GM21576 (cell line): Measurements from ENCODE around the gene RBM4B.

Experiments used
- ATAC-seq: cut with Tn5 transposase; IDR thresholded peaks from one replicate; pipeline ENCODE4 v1.9.1; 2021; ENCODE audit warnings: mild to moderate bottlenecking, moderate library complexity; ENCODE audit not compliant: unreplicated experiment

RBM4B gene

DNA sequence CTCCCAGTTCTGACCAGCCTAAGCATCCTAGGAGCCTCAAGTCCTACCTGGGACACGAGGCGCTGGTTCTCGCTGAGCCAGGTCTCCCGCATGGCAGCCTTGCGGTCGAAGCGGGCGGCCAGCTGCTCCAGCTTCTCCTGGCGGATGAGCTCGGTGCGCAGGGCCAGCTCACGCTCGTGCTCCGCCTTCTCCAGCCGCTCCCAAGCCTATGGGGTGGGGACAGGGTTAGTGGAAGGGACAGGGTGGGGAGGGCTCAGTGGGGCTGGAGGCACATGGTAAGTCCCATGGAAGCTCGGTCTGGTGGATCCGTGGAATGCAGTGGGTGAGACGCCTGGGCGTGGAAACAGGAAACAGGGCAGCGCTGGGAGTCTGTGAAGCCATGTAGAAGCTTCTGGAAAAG, 30.4 kb upstream of the RBM4B start:
- no peak for ATAC-seq

DNA sequence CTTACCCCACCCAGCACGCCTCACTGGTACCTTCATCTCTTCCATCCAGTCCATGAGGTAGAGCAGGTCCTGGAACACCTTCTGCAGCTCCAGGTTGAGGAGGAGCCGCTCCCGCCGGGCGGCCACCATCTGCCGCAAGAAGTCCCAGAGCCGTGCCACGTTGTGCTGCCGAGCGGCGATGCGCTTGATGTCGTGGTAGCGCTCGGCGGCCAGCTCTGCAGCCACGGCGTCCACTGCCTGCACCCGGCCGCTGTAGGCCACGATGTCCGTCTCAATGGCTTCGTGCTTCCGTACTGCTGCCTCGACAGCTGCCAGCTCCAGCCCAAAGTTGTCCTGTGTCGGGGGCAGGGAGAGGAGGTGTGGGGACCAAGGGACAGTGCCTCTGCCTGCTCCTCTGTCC, 29.8 kb upstream of the RBM4B start:
- no peak for ATAC-seq

DNA sequence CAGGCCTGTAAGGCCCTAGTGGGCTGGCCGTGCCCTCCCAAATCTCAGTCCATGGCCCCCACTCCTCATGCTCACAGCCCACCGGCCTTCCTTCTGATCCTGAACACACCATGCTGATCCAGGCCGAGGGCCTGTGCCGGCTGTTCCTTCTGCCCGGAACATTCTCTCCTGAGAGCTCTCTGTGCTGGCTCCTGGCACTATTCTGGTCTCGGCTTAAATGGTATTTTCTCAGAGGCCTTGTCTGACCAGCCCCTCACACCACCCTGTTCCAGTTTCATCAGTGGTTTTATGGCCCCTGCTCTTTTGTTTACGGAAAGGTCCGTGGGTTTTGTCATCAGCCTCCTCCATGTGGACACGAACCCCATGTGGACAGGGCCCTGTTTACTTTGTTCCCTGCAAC, 29.3 kb upstream of the RBM4B start:
- ATAC-seq = no peak

DNA sequence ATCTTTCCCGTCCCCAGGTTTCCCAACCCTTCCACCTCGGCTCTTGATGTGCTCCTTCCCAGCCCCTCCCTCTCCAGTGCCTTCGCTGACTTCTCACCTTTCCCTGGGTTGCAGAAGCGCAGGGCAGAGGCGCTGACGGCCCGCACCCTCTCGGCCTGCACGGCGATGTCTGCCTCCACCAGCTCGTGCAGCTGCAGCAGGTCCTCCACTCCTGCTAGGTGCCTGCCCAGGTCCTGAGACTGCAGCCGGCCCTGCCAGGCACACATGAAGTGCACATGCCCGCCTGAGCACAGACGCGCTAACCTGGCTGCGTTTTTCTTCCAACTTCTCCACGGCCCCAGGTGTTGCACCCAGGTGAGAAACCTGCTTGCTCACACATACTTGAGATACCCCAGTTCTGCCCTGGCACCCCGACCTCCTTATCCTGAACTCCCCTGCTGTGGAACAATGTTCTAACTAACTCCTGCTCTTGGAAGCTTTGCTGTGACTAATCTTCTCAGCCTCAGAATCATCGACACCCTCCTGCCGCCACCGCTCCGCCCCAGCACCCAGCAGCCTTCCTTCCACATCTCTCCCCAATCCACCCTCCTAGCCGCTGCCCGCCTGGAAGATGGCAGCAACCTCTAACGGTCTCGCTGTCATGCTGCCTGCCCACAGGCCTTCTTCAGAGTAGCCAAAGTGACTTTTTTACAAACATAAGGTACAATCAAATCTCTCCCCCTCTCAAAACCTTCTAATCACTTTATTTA, 28.1 kb upstream of the RBM4B start:
- ATAC-seq = no peak

DNA sequence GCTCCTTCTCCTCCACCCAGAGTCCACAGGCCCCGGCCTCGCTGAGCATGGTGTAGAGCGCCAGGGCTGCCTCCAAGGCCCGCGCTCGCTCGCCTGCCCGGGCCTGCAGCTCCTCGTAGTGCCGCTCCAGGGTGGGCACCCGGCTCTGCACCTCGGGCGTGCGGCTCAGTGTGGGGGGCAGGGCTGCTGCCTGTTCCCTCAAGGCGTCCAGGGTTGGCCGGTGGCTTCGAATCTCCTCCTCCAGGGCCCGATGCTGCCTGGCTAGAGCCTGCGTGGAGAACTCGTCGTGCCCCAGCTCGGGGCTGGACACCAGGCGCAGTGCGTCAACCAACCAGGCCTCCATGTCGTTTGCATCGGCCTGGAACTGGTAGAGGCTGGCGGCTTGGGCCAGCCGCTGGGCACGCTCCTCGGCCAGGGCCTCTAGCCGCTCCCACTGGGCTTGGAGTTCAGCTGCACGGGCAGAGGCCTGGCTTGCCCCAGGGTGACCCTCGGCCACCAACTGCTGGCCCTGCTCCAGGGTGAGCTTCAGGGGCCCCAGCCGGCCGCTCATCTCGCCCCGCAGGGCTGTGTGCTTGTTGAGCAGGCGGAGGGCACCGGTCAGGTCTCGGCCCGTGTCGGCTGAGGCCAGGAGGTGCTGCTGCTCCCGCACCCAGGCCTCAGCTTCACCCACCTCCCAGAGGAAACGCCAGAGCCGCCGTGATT, 27.1 kb upstream of the RBM4B start:
- no peak for ATAC-seq

DNA sequence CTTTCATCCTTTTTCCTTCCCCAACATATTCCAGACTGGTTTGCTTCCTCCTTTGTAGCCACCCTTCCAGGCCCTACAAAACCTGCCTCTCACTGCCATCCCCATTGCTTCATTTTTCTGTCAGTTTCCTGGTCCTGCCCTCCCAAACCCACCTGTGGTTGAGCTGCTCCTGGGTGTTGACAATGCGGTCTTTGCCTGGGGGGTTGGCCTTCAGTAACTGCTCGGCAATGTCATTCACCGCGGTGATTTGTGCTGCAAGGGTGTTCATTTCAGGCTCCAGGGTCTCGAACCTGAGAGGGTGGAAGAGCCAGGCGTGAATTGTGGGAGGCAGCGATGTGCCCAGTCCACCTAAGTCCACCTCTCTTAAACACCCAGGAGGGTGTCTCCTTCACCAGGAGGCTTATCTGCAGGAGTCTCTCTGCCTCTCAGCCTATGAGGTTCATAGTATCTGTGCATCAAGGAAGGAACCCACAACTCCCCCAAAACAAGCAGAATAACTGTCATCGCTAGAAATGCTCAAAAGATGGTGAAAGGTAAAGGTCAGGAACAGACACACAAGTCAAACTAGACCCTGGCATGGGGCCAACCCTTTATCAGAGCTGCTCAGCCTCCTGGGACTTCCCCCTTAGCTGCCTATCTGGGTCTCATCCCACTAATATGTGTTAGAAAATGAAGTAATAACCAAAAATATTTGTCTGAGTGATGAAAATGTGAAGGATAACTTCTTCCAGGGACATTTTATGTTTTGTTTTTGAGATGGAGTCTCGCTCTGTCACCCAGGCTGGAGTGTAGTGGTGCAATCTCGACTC, 23.9 kb upstream of the RBM4B start:
- no peak for ATAC-seq

DNA sequence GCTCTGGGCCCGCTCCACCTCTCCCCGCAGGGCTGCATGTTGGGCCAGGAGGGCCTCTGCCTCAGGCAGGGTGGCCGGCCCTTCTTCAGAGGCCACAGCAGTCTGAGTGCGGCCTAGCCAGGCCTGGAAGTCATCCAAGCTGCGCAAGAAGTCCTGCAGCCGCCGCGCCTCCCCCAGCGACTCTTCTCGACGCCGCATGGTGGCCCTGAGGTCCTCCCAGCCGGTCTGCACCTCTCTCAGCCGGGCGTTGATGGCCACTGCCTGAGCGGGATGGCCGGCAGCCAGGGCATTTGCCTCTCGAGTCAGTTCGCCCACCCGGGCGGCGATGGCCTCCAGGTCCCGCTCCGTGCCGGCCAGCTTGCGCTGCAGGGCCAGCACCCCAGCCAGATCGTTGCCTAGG, 23.1 kb upstream of the RBM4B start:
- ATAC-seq = no peak

DNA sequence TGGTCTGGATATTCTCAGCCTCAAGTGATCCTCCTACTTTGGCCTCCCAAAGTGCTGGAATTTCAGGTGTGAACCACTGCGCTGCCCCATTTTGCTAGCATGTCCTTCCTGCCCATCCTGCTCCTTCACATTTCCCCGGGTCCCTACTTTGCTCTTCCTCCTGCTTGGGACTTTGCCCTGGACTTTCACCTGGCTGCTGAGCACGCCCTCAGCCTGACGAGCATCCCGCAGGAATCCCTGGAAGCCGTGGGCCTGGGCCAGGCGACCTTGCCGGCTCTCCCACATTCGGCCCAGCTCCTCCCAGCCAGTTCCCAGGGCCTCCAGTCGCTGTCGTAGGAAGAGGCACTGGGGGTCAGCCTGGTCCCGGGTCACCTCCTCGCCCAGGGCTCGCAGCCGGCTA, 22.6 kb upstream of the RBM4B start:
- ATAC-seq = no peak

DNA sequence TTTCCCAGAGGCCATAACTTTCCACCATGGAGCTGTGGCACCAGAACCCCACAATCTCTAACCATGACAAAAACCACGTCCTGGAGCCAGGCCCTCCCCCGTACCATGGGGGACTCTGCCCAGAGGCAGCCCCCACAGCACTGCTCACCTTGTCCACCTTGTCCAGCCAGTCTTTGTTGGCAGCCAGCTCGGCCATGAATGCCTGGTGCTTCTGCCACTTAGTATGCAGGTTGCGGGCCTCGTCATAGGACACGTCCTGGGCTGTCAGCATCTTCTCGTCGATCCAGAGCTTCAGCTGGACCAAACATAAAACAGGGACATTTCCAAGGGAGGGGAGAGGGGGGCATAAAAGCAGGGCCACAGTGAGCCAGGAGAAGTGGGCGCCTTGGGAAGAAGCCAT, 20.8 kb upstream of the RBM4B start:
- no peak for ATAC-seq

DNA sequence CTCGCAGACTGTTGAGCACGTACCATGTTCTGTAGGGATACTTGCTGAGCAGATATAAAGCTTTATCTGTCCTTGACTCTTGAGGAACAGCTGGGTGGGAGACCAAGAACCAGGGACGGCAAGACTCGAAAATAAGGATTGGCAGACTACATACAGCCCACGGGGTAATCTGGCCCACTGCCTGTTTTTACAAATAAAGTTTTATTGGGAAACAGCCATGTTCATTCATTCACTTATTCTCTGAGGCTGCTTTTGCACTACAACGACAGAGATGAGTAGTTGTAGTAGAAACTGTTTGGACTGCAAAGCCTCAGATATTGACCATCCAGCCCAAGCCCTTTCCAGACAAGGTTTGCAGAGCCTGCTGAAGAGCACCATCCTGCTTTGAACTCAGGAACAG, 20.3 kb upstream of the RBM4B start:
- no peak for ATAC-seq

DNA sequence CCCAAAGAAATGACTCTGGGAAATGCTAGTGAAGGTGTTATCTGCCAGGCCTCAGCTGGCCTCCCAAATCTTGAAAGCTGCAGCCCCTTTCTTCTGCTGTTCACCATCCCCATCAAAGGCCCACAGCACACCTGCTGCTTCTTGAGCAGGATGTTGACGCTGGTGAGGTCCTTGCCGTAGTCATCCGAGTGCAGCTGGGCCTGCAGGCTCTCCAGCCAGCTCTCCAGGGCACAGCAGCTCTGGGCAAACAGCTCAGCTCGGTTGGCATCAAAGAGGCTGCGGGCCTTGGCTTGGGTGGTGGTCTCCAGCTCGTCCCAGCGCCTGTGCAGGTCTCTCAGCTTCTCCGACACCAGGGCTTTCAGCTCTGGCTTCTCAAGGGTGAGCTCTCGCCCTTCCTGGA, 18.5 kb upstream of the RBM4B start:
- ATAC-seq = no peak

DNA sequence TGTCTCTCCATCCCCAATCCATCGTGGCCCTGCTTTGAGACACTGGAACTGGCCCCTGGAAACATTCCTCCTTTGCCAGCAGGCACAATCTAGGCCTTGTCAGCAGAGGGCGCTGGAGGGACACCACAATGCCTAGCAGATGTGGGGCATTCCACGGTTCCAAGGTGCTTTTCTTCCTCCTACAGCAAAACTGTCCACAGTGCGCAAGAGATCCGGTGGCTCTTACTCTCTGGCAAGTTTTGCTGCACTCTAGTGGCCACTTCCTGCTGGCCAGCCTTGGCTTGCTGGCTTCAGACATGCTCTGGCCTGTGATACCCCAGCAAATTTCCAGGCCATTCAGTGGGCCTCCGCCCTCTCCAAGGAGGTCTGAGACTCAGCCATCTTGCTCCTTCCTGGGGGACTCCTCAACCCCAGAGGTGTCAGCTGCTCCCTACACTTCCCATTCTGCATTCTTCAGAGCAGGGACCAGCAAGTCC, 17.1 kb upstream of the RBM4B start:
- ATAC-seq = no peak

DNA sequence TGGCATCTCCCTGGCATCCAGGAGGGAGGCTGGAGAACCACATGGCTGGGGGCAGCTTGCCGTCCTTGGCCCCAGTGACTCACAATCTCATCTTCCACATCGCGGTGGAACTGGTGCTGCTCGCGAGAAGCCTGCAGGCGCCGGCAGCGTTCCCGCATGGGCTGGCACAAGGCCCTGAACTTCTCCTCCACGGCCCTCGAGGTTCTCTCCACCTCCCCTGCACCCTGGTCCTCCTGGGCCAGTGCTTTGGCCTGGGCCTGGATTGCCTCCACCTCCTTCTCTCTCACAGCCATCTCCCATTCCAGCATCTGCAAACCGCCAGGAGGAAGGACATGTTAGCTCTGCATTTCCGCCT, 16.3 kb upstream of the RBM4B start:
- ATAC-seq = no peak

DNA sequence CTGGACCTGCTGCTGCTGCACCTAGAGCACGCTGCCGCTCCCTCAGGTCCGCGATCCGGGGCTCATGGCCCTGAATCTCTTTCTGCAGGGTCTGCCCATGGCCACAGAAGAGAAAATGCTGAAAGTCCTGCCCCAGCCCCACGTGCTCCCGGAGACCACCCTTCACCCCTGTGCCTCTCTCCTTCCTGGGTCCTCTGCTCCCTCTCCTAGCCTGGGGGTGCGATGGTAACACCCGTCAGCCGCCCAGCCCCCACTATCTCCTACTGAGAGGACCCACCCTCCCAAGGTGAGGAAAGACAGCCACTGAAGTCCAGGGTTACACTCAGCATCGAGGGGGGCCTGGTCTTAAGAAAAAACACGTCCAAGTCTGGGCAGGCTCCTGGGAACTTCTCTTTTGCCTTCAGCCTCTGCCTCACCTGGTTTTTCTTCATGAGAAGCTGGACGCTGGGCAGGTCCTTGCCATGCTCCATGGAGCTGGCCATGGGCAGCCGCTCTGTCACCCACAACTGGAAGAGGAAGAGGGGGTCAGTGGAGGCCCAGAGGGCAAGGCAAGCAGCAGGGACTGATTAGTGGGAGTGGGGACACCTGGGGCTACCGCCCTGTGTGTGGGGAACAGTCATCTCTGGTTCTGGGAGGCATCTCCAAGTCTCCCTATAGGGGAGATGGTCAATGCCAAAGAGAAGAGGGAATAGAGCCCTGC, 15.8 kb upstream of the RBM4B start:
- no peak for ATAC-seq

DNA sequence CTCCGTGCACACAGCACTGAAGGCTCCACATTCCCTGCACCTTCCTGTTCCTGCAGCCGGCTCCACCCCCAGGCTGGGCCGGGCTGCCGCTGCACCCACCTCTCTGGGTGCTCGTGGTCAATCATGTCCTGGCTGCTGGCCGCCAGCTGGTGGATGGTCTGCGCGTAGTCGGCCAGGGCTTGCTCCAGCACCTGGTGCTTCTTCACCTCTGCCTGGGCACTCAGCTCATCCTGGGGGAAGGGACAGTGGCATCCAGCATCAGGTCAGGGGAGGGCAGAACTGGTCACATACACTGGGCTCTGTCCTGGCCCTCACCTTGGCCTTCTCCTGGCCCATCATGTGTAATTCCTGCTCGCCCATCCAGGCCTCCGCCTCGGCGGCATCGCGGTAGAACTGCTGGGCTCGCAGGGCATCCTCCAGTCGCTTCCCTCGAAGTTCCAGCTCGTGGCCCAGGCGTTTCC, 15.2 kb upstream of the RBM4B start:
- ATAC-seq = no peak

DNA sequence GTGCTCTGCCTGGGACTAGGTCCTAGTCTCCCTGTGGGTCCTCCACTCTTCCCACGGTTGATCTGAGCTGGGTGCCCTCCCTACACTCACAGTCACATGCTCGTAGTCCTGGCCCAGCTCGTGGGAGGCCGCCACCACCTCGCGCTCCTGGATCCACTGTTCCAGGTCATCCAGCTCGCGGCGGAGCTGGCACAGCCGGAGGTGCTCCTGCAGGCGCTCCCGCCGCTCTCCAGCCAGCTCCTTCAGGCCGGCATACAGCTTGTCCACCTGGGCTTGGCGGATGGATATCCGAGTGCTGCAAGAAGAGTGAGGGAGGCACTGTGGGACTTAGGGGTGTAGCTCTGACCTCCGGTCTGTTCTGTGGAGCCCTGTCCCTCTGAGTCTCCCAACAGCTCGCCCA, 14.8 kb upstream of the RBM4B start:
- no peak for ATAC-seq

DNA sequence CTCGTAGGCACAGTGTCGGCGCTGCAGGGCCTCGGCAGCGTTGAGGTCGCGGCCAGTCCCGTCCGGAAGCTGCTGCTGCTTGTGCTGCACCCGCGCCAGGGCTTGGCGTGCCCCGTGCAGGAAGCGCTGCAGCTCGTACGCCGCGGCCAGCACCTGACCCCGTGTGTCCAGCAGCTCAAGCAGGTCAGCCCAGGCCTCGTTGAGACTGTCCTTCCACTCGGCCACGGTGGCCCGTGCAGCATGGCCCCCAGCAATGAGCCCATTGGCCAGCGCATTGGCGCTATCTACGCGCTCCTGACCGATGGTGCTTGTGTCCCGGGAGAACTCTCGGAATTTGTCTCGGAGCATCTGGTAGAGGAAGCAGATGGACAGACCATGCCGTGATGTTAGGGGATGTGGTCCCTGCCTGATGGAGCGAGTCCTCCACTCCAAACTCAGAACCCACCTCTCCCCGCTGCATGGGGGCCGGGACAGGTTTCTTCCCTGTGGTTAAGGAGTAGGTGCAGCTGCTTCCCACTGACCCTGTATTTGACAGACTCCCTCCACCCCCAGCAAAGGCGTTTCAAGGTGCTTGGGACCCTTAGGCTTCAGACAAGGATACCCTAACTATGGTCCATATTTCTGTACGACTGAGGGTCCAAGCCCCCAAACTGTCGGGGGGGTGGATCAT, 13.8 kb upstream of the RBM4B start:
- ATAC-seq = no peak

DNA sequence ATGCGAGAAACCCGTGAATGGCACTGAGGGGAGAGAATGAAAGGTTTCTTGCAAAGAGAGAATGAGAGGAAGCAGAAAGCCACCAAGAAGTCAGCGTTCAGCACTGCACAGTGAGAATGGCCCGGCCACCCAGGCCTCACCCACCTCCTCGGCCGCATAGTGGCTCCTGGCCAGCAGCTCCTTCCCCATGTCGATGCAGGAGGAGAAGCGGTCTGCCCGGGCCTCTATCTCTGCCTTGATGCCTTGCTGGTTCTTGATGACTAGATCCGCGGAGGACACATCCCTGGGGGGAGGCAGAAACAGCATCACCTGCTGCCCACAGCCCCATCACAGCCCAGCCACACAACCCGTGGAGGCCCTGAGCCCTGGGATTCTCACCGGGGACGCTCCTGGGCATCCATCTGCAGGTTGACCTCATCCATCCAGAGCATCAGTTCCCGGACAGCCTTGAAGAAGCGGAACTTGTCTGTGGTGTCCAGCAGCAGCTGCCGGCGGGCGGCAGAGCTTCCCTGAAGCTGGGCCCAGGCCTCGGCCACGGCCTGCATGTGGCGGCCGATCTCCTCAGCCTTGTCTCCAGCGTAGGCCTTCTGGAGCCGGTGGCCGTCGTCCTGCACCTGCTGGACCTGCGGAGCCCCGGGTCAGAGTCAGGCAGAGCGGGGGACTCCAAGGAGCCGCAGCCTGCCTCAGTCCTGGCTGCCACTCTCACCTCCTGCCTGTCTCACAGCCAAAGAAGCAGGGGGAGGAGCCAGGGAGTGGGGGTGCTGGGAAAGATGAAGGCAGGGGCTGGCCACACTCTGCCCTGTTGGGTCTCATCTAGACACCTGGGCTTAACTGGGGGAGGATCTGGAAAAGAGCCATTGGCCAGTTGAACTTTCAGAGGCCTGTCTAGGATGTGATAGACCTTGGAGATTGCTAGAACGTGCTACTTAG, 12.2 kb upstream of the RBM4B start:
- ATAC-seq = no peak
